RWPE2 (cell line): ENCODE results near the gene HSPB8.

Experiments
- ATAC-seq: fragments of 200-7000 bp; cut with Tn5 transposase; 3 replicates; pipeline ENCODE4 v1.9.1; 2021; ENCODE audit warnings: low read depth
- DNase-seq: peaks from one replicate; pipeline ENCODE4 v3.0.0-alpha.2; 2020; ENCODE audit warnings: low spot score
- H3K27ac ChIP-seq: fragments of 450-650 bp; 2 replicates; pipeline ENCODE4 v1.5.1; 2017; ENCODE audit warnings: mild to moderate bottlenecking; ENCODE audit not compliant: poor library complexity, severe bottlenecking
- H3K27me3 ChIP-seq: fragments of 250-450 bp; sonication (Bioruptor Pico); 2 replicates; pipeline ENCODE4 v1.5.1; 2021; ENCODE audit warnings: mild to moderate bottlenecking, moderate library complexity; ENCODE audit not compliant: insufficient read depth, poor library complexity, severe bottlenecking
- H3K36me3 ChIP-seq: fragments of 250-450 bp; sonication (Bioruptor Pico); 2 replicates; pipeline ENCODE4 v1.5.1; 2020; ENCODE audit warnings: low read depth, mild to moderate bottlenecking, moderate library complexity
- H3K4me1 ChIP-seq: fragments of 250-450 bp; sonication (Bioruptor Pico); 2 replicates; pipeline ENCODE4 v1.5.1; 2021; ENCODE audit warnings: mild to moderate bottlenecking, moderate library complexity; ENCODE audit not compliant: insufficient read depth, poor library complexity, severe bottlenecking
- H3K4me3 ChIP-seq: fragments of 250-450 bp; sonication (Bioruptor Pico); 2 replicates; pipeline ENCODE4 v1.5.1; 2021; ENCODE audit warnings: mild to moderate bottlenecking, moderate library complexity; ENCODE audit not compliant: severe bottlenecking
- H3K9me3 ChIP-seq: fragments of 250-450 bp; sonication (Bioruptor Pico); 2 replicates; pipeline ENCODE4 v1.5.1; 2021; ENCODE audit warnings: mild to moderate bottlenecking, moderate library complexity; ENCODE audit not compliant: severe bottlenecking
- TF ChIP-seq, protein P1 (sequence below): fragments of 450-650 bp; IDR thresholded peaks from one replicate; pipeline ENCODE4 v1.5.1; 2017; ENCODE audit warnings: mild to moderate bottlenecking, moderate library complexity; ENCODE audit not compliant: poor library complexity, severe bottlenecking

Gene HSPB8

GRCh38 chr12:119157528-119157927, 21.2 kb upstream of the HSPB8 start:
- ATAC-seq (no peak), DNase-seq (no peak)
- no peaks in the 10 kb centered on the region for H3K9me3 ChIP-seq
- H3K36me3 ChIP-seq: no peaks in the 10 kb centered on the region
- no peaks in the 10 kb centered on the region for H3K27me3 ChIP-seq
- TF ChIP-seq, protein P1, sequence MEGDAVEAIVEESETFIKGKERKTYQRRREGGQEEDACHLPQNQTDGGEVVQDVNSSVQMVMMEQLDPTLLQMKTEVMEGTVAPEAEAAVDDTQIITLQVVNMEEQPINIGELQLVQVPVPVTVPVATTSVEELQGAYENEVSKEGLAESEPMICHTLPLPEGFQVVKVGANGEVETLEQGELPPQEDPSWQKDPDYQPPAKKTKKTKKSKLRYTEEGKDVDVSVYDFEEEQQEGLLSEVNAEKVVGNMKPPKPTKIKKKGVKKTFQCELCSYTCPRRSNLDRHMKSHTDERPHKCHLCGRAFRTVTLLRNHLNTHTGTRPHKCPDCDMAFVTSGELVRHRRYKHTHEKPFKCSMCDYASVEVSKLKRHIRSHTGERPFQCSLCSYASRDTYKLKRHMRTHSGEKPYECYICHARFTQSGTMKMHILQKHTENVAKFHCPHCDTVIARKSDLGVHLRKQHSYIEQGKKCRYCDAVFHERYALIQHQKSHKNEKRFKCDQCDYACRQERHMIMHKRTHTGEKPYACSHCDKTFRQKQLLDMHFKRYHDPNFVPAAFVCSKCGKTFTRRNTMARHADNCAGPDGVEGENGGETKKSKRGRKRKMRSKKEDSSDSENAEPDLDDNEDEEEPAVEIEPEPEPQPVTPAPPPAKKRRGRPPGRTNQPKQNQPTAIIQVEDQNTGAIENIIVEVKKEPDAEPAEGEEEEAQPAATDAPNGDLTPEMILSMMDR: no peak
- no peaks in the 10 kb centered on the region for H3K4me1 ChIP-seq
- no peak overlapping the region for H3K27ac ChIP-seq
- H3K4me3 ChIP-seq: no peak overlapping the region

DNA sequence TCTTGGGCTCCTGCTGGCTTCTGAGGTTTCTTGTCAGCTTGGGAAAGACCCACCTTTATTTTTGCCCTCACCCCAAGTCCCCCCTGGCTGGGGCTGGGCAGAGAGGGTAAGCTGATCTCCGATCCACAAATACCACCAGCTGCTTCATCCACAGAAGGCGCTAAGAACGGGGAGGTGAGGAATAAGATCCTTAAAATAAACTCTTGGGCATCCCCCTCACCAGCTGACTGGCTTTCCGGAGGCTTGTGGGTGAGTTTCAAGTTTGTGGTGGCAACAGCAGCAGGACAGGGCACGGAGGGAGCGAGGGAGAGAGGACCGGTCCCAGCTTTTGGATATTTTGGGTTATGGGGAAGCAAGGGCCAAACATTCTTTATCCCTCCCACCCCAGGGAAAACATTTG, 20.8 kb upstream of the HSPB8 start:
- no peak for ATAC-seq
- no peak overlapping the region for H3K27ac ChIP-seq
- no peaks in the 10 kb centered on the region for H3K4me1 ChIP-seq
- H3K36me3 ChIP-seq: no peaks in the 10 kb centered on the region
- H3K27me3 ChIP-seq: no peaks in the 10 kb centered on the region
- no peak overlapping the region for H3K4me3 ChIP-seq
- TF ChIP-seq, protein P1: no peak
- H3K9me3 ChIP-seq: no peaks in the 10 kb centered on the region
- no peak for DNase-seq

GRCh38 chr12:119158402-119158801, 20.3 kb upstream of the HSPB8 start:
- H3K36me3 ChIP-seq: no peaks in the 10 kb centered on the region
- no peaks in the 10 kb centered on the region for H3K9me3 ChIP-seq
- no peak overlapping the region for H3K4me3 ChIP-seq
- no peaks in the 10 kb centered on the region for H3K27me3 ChIP-seq
- ATAC-seq (no peak), DNase-seq (no peak)
- H3K27ac ChIP-seq: no peak overlapping the region
- TF ChIP-seq, protein P1: no peak
- H3K4me1 ChIP-seq: no peaks in the 10 kb centered on the region

GRCh38 chr12:119159844-119160243, 18.9 kb upstream of the HSPB8 start:
- no peaks in the 10 kb centered on the region for H3K27me3 ChIP-seq
- no peaks in the 10 kb centered on the region for H3K36me3 ChIP-seq
- ATAC-seq (no peak), DNase-seq (no peak)
- H3K4me1 ChIP-seq: no peaks in the 10 kb centered on the region
- H3K27ac ChIP-seq: no peak overlapping the region
- no peaks in the 10 kb centered on the region for H3K9me3 ChIP-seq
- H3K4me3 ChIP-seq: no peak overlapping the region
- TF ChIP-seq, protein P1: no peak

- DNase-seq: no peak
- H3K4me3 ChIP-seq: no peak overlapping the region
- H3K4me1 ChIP-seq: no peaks in the 10 kb centered on the region
- no peaks in the 10 kb centered on the region for H3K9me3 ChIP-seq
- ATAC-seq: no peak
- H3K27ac ChIP-seq: no peak overlapping the region
- H3K27me3 ChIP-seq: no peaks in the 10 kb centered on the region
- H3K36me3 ChIP-seq: no peaks in the 10 kb centered on the region
- TF ChIP-seq, protein P1: no peak
Observed at GRCh38 chr12:119167902-119168301, 10.8 kb upstream of the HSPB8 start.
